ENCODE data around the gene ZNF622.
"Not testable (repeated sequence)": the region's sequence is repeated elsewhere in the genome, so short reads cannot be mapped to it uniquely, and the experiment has no call there.

Gene ZNF622

DNA sequence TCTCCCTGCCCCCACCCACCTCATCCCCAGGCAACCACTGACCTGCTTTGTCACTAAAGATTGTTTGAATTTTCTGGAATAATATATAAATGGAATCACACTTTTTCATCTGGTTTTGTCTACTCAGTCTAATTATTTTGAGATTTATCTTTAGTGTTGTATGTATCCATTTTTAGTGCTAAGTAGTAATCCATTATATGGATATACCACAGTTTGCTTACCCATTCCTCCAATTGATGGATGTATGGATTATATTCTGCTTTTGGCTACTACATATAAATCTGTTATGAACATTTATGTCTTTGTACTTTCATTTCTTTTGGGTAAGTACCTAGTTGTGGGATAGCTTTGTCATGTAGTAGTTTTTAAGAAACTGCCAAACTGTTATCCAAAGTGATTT, 14.5 kb upstream of the ZNF622 start:
- no peak for DNase-seq (ENCODE audit: low read depth)

DNA sequence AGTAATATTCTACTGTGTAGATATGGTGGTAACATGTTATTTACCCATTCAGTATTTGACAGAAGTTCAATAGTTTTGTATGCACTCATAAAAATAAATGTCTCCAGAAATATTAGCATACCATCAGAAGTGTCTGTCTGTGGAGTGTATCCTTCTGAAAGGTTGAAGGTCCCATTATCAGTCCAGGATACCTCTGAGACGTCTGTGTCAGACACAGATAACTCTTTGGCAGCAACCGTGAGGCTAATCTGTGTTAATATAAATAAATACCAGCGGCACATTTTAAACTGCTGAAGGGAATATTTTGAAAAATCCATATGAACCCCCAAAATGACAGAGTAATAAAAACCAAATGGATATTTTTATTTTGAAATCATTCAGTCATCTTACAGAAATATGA, 11.9 kb upstream of the ZNF622 start:
- DNase-seq (ENCODE audit: low read depth): no peak

DNA sequence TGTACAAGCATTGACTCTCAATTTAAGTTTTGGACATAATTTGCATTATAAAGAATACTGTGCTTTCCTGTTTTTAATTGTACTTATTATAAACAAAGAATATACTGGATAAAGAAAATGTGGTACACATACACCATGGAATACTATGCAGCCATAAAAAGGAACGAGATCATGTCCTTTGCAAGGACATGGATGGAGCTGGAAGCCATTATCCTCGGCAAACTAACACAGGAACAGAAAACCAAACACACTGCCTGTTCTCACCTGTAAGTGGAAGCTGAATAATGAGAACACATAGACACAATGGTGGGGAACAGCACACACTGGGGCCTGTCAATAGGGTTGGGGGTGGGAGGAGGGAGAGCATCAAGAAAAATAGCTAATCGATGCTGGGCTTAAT, 10.8 kb upstream of the ZNF622 start:
- not testable (repeated sequence) for DNase-seq (ENCODE audit: low read depth)

DNA sequence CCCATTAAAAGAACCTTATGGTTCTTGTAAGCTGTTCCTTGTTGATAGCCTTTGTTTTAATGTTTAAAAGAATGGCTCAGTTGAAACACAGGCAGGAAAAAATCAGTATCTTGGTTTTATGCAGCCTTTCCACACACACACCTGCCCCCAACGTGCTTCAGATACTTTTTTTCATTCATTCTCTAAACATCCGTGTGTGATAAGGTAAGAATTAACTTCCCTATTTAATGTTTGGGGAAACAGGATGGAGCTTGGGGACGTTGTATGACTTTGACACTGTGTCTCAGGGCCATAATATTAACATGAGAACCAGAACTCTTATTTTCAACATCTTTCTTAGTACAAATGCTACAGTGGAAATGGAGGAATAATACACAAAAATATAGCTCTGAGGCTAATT, 5.8 kb upstream of the ZNF622 start:
- DNase-seq (ENCODE audit: low read depth): no peak

DNA sequence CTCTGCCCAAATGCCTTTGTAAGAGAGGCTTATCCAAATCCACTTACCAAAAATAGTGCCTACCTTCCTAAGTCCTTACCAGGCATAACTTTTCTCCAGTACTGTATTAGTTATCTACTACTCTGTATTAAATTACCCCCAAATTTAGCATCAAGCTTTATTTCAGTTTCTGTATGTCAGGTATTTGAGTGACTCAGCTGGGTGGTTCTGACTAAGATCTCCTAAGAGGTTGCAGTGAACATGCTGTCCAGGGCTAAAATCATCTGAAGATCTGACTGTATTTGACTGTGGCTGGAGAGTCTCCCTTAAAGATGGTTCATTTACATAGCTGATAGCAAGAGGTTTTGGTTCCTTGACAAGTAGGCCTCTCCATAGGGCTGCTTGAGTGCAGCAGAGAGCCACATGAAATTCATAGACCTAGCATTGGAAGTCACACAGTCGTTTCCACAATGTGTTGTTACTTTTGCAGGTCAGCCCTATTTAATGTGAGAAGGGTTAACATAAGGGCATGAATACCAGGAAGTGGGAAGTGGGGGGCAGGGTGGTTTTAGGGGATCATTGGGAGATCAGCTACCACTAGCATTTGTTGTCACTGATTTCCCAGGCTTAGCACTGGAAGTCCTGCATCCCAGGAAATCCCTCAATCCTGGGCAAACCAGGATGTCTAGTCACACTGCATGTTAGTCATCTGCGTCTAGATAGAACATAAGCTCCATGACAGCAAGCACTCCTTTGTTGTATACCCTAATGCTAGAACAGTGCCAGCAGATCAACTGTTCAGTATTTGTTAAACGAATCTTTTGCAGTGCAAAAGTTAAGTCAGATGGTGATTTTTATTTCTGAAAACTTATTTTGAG, 2.0 kb upstream of the ZNF622 start:
- DNase-seq (ENCODE audit: low read depth): peak; percentile 38

DNA sequence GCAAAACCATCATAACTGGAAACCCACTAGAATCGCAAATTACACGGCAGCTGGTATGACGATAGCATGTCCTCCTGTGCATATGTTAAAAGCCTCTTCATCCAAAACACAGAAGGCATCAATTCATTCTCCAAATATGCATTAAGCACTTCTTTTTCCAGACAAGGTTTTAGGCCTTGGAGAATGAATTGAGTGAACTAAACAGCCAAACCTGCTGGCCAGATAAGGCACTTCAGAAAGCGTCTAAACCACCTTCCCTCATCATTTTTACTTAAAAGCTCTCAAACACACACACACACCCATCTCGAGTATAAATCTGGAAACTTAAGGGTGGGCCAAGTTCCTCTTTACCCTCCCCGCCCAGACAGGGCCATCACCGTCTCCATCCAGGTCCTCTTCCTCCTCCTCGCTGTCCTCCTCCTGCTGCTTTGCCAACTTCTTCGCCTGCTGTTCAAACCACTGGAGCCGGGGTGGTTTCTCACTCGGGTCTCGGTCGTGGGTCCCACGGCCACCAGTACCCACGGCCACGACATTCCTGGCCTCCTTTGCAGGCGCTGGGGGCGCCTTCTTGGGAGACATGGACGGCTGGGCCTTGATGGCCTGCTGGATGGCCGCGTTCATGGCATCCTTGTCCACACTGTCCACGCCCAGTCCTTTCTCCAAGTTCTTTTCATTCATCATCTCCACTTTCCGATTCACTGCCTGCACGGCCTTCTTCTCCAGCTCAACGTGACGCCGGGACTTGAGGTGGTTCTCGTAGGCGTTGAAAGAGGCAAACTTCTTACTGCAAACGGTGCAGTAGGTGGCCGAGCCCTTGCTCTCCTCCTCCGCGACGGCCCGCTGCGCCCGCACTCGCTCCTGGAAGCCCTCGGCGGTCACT, 696 bp downstream of the ZNF622 start:
- no peak for DNase-seq (ENCODE audit: low read depth)

DNA sequence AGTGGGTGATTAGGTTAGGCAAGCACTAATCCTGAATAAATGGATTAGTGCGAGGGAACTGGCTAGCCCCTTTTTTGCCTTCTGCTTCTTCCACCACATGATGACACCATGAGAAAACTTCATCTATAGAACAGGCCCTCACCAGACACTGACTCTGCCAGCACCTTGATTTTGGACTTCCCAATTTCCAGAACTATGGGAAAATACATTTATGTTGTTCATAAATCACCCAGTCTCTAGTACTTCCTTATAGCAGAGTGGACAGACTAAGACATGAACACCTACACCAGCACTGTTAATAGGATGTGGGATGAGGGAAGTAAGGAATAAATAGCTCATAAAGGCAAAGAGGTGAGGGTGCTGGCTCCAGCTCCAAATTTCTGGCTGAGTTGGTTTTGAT, 1.4 kb downstream of the ZNF622 start:
- no peak for DNase-seq (ENCODE audit: low read depth)

DNA sequence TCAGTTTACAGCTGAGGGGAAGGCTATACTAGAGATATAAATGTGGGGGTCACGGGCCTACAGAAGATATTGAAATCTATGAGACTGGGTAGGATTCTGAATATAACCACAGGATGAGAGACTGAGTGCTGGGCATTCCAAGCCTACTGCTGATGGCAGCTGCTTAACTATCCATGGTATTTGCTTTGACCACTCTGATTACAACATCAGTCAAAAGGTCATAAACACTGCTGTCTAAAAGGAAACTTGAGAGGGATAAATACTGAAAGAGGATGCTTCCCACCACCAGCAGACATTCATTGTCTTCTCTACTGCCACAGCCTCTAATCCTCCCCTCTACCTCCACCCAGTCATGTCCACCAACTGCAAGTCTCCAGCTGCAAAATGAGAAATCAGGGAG, 3.8 kb downstream of the ZNF622 start:
- peak; percentile 40 for DNase-seq (ENCODE audit: low read depth)

DNA sequence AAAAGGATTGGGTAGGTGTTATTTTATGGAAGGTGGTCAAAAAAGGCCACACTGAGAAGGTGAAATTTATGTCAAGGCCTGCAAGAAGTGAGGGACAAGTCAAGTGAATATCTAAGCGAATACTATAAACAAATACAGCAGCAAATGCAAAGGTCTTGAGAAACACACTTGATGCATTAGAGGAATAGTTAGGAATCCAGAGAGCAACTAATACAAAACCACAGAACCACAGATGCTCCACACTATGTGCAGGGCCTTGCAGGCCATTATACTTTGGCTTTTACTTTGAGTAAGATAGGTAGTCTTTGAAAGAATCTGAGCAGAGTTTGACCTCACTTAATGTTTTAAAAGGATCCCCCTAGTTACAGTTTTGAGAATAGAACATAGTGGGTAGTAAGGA, 4.6 kb downstream of the ZNF622 start:
- no peak for DNase-seq (ENCODE audit: low read depth)

DNA sequence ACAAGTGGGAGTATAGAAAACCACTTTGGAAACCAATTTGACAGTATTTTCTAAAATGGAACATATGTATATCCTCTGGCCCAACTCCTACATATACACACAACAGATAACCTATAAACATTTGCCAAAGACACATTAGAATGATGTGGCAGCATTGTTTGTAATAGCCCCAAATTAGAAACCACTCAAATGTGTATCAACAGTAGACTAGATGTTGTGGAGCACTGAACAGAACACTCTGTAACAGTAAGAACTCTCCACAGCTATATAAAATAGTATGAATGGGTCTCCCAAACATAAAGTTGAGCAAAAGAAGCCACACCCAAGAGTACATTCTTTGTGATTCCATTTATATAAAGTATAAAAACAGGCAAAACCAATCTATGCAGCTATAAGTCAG, 6.1 kb downstream of the ZNF622 start:
- no peak for DNase-seq (ENCODE audit: low read depth)

DNA sequence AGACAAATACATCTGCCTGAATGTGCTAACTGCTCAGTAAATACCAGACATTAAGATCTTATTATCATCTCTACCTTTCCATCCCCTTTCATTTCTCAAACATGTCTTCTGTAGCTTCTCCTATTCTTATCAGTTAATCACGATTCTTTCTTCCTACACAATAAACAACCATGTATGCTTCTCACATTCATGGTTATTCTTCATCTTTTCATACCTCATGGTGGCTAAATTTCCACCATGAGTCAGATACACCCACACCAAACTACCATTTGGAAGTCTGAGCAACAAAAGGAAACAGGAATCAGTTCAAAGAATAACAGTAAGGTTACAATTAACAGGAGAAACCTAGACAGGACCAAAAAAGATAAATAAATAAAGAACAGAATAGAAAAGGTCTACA, 7.7 kb downstream of the ZNF622 start:
- no peak for DNase-seq (ENCODE audit: low read depth)

DNA sequence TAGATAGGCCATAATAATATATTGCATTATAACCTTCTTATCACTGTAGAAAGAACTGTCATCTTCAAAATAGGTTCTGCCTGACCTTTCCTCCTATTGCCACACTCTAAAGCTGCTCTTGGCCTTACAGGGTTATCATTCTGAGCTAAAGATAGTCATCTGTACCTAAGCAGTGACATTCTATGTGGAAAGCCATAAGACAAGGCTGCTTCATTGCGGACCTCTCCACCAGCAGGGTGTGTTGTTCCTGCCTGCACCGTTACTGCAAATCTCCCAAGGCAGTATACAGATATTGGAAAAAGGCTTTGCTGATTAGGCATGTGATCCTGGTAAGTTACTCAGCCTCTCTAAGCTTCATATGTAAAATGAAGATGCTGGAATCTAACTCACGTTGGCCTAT, 8.1 kb downstream of the ZNF622 start:
- no peak for DNase-seq (ENCODE audit: low read depth)

DNA sequence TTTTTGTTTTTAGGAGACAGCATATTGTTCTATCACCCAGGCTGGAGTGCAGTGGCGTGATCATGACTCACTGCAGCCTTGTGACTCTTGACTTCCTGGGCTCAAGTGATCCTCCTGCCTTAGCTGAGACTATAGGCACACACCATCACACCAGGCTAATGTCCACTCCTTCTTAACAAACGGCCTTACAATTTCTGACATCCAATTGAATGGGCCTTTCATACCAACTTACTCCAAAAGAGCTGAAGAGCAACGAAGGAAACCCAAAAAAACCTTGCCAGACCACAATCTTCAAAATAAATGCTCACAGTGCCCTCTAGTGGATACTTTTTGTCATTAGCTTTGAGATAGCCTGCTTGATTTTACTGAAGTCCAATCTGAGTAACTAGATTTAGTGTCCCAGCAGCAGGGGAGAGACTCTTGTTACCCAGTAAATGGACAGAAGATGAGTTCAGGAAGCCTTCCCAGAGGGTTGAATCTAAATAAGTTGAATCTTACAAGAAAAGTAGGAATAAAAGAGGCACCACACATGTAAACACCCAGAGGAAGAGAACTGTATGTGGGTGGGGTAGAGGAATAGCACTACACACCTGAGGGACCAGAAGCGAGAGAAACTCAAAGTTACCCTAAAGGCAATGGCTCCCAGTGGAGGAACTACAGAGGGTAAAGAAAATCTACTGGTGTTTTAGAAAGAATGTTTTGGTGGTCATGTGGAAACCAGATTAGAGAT, 9.3 kb downstream of the ZNF622 start:
- peak; percentile 65 for DNase-seq (ENCODE audit: low read depth)

DNA sequence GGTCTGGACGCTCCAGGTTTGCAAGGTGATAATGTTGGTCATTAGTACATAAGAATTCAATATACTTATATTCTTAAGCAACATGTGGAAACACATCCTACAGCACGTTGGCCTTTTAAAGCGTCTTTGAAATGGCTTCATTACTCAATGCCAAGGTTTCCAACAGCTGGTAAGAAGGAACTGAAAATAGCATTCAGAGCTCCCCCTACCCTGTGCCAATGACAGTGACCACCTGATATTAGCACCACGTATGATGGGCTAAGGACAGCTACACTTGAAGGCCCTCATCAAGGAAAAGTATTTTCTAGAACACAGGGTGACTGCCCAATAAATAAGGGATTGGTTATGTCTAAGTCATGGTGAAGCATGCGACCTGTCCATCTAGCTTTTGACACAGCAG, 9.9 kb downstream of the ZNF622 start:
- no peak for DNase-seq (ENCODE audit: low read depth)

DNA sequence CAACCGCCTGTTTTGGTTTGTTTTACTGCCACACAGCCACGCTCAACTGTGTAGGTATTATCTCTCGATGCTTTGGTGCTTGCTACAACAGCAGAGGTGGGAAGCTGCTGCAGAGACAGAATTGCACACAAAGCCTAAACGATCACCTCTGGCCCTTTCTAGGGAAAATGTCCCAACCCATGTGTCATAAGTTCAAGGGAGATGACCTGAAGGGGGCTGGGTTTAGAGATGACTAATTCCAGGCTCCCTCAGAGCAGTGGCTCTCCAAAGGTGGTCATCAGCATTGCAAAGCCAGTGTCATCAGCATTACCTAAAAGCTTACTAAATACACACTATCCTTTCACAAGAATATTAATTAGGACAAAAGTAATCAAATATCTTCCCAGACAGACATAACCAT, 10.9 kb downstream of the ZNF622 start:
- DNase-seq (ENCODE audit: low read depth): no peak

DNA sequence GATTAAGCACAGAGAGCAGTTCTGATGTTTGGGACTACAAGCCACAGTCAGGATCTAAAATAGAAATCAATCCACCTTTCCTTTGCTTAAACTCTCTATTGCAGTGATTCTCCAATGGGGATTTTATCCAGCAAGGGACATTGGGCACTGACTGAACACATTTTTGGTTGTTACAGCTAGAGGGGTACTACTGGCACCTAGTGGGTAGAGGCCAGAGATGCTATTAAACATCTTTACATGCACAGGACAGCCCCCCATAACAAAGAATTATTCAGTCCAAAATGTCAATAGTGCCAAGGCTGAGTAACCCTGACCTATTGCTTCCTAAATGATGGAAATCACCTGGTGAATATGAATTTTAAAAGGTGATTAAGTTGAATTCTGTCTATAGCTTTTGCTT, 12.0 kb downstream of the ZNF622 start:
- DNase-seq (ENCODE audit: low read depth): no peak

DNA sequence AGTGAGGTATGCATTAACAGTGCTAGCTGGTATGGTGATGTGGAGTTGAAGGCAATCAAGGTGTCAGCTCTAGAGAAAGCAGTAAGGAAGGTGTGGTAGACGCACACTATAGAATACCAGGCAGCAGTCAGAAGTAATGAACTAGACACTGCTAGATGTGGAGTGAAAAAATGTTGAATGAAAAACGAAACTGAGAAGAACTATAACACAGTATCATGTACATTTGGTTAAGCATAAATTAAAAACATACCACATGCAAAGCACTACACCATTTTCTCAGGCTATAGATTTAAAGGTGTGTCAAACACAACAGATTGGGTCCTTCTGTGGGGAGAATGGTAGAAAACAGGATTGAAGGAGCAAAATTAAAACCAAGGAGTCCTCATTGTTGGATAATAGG, 15.4 kb downstream of the ZNF622 start:
- DNase-seq (ENCODE audit: low read depth): no peak

DNA sequence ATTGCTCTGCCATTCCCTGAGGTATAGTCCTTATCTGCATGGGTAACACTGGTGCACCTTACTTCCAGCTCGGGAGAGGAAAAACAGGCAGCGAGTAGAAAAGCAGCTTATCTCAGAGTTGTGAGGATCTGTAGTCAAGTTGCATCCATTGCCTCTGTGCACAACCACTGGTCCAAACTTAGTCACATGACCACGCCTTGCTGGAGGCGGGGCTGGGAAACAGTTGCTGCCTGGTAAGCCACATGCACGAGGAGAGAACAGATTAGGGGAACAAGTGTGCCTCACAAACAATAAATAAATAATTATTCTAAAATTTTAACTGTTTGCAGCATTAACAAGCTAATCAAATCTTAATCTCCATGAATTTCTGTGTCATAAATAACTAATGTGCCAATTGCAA, 18.6 kb downstream of the ZNF622 start:
- DNase-seq (ENCODE audit: low read depth): no peak

DNA sequence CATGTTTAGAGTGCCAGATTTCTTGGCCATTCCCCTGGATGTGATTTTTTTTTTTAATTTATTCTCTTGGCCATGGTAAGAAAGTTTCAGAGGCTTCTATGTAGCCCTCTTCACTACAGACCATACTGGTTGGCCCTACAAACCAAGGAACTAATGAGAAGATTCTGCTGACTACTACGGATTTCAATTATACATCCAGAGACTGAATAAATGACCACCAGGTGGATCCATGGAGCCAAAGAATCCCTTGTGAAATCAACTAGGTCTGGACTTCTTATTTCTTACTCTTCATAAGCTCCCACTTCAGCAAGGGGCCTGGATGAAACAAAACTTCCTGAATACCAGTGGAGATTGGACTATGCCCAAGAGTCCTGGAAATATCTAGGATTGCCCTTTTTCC, 27.6 kb downstream of the ZNF622 start:
- no peak for DNase-seq (ENCODE audit: low read depth)

DNA sequence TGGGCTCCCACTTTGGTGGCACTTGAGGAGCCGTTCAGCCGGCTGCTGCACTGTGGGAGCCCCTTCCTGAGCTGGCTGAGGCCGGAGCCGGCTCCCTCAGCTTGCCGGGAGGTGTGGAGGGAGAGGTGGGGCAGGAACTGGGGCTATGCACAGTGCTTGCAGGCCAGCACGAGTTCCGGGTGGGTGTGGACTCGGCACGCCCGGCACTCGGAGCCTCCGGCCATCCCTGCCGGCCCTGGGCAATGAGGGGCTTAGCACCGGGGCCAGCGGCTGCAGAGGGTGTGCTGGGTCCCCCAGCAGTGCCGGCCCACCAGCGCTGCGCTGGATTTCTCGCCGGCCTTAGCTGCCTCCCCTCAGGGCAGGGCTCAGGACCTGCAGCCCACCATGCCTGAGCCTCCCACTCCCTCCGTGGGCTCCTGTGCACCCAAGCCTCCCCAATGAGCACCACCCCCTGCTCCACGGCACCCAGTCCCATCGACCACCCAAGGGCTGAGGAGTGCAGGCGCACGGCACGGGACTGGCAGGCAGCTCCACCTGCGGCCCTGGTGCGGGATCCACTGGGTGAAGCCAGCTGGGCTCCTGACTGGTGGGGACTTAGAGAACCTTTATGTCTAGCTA, 29.4 kb downstream of the ZNF622 start:
- DNase-seq (ENCODE audit: low read depth): not testable (repeated sequence)

DNA sequence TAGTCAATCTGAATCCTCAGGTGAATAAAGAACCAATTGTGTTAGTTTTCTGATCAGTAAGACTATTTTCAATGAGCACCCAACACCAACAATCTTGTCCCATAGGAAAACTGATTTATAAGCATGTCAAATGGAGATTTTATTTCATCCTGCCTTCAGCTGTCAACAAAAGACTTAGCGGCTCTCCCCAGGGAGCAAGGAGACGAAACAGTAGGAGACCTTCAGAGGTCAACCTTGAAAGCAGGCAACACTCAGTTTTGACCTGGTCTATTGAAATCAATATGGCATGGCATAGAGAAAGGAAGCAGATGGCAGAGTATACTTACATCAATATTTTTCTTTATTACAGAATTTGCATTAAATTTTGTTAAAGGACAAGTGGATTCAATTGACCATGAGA, 34.1 kb downstream of the ZNF622 start:
- no peak for DNase-seq (ENCODE audit: low read depth)
